GM19372 (cell line): ENCODE measurements around the gene RERE.
"Not testable (repeated sequence)": the region's sequence is repeated elsewhere in the genome, so short reads cannot be mapped to it uniquely, and the experiment has no call there.

Source experiments
- ATAC-seq: cut with Tn5 transposase; IDR thresholded peaks from one replicate; pipeline ENCODE4 v1.9.1; 2021; ENCODE audit warnings: mild to moderate bottlenecking, low read depth, moderate library complexity; ENCODE audit not compliant: unreplicated experiment

The RERE gene

GRCh38 chr1:8698012-8698630 is 119.3 kb downstream of the RERE start:
- no peak for ATAC-seq

- ATAC-seq = not testable (repeated sequence)
Observed at GRCh38 chr1:8695442-8695841, 122.0 kb downstream of the RERE start.

- ATAC-seq = no peak
Observed at GRCh38 chr1:8693107-8693506, 124.3 kb downstream of the RERE start.

- no peak for ATAC-seq
Observed at GRCh38 chr1:8691662-8692061, 125.8 kb downstream of the RERE start.

- ATAC-seq = no peak
Observed at GRCh38 chr1:8690253-8690525, 127.3 kb downstream of the RERE start.

GRCh38 chr1:8689431-8690252 is 127.8 kb downstream of the RERE start:
- ATAC-seq = no peak

- ATAC-seq = no peak
Observed at GRCh38 chr1:8687538-8687937, 129.9 kb downstream of the RERE start.

GRCh38 chr1:8687039-8687438 is 130.4 kb downstream of the RERE start:
- no peak for ATAC-seq

GRCh38 chr1:8685463-8685862 is 132.0 kb downstream of the RERE start:
- no peak for ATAC-seq

- ATAC-seq = no peak
Observed at GRCh38 chr1:8684590-8684989, 132.8 kb downstream of the RERE start.

- no peak for ATAC-seq
Observed at GRCh38 chr1:8682573-8682972, 134.9 kb downstream of the RERE start.

GRCh38 chr1:8681911-8682310 is 135.5 kb downstream of the RERE start:
- ATAC-seq = no peak

- ATAC-seq = no peak
Observed at GRCh38 chr1:8680664-8681650, 136.5 kb downstream of the RERE start.

GRCh38 chr1:8679929-8680663 is 137.3 kb downstream of the RERE start:
- ATAC-seq = no peak

GRCh38 chr1:8679395-8679800 is 138.0 kb downstream of the RERE start:
- ATAC-seq = no peak

- ATAC-seq = no peak
Observed at GRCh38 chr1:8678673-8679394, 138.6 kb downstream of the RERE start.

- no peak for ATAC-seq
Observed at GRCh38 chr1:8677782-8678181, 139.7 kb downstream of the RERE start.

- ATAC-seq = no peak
Observed at GRCh38 chr1:8676813-8677212, 140.6 kb downstream of the RERE start.

- ATAC-seq = no peak
Observed at GRCh38 chr1:8676072-8676471, 141.4 kb downstream of the RERE start.

GRCh38 chr1:8674912-8675311 is 142.5 kb downstream of the RERE start:
- no peak for ATAC-seq
